Activated CD8-positive, alpha-beta T cell treated with anti-CD3 and anti-CD28 coated beads for 36 hours (primary cell): ENCODE data around the gene ATOSB. TPM values are rescaled to one million over a fixed set of nuclear protein-coding genes. Genes with fewer than 3 reads are reported as not detected.

ENCODE experiments used
- ATAC-seq: fragments of 200-7000 bp; cut with Tn5 transposase; one replicate; pipeline ENCODE4 v1.10.0; 2021; ENCODE audit warnings: mild to moderate bottlenecking, moderate library complexity
- CTCF ChIA-PET: fragments of 350-600 bp; sonication (Branson Sonifier 250); formaldehyde crosslinking; loops from one replicate; lab custom pipeline; 2021; ENCODE audit warnings: antibody characterized with exemption; lab: Charles Lee
- POLR2A ChIA-PET: fragments of 350-600 bp; sonication (Branson Sonifier 250); formaldehyde crosslinking; loops from one replicate; lab custom pipeline; 2021; ENCODE audit warnings: antibody characterized with exemption; lab: Charles Lee
- DNase-seq: peaks from one replicate; pipeline ENCODE4 v3.0.0-alpha.2; 2020
- H3K27ac Mint-ChIP-seq: one replicate; pipeline ENCODE4 v1.8.0; 2021; ENCODE audit warnings: mild to moderate bottlenecking, mixed read lengths
- H3K27me3 Mint-ChIP-seq: one replicate; pipeline ENCODE4 v1.8.0; 2021; ENCODE audit warnings: mixed read lengths
- H3K36me3 Mint-ChIP-seq: one replicate; pipeline ENCODE4 v1.8.0; 2021; ENCODE audit warnings: low read depth, mixed read lengths
- H3K4me1 Mint-ChIP-seq: one replicate; pipeline ENCODE4 v1.8.0; 2021; ENCODE audit warnings: low read depth, mixed read lengths
- H3K4me3 Mint-ChIP-seq: one replicate; pipeline ENCODE4 v1.8.0; 2021; ENCODE audit warnings: mild to moderate bottlenecking, moderate library complexity, mixed read lengths
- H3K9me3 Mint-ChIP-seq: one replicate; pipeline ENCODE4 v1.8.0; 2021; ENCODE audit warnings: mixed read lengths
- intact Hi-C: fragments of 100-400 bp; cut with micrococcal nuclease; formaldehyde crosslinking; loops from one replicate; pipeline ENCODE4 v1.10.0; 2022
- total RNA-seq, 2 experiments: library from RNA; stranded (reverse); gene quantifications; one replicate each; pipeline ENCODE4 v1.2.3, GENCODE V29; 2021
- TF ChIP-seq, protein P1 (sequence below): fragments of 200-600 bp; IDR thresholded peaks from one replicate; pipeline ENCODE4 v1.8.0; 2022; ENCODE audit warnings: antibody characterized with exemption, mild to moderate bottlenecking

The ATOSB gene
- total RNA-seq, 2 experiments from 2014 or later, result 5.9 to 6.0 TPM

- Mint-ChIP-seq H3K9me3 (no peaks in the 10 kb centered on the region), H3K36me3 (no peaks in the 10 kb centered on the region), H3K4me3 (peak overlapping the region; percentile 75), H3K27me3 (no peaks in the 10 kb centered on the region), H3K27ac (peak overlapping the region; percentile 86), H3K4me1 (peaks cover 35% of the 10 kb centered on the region)
- intact Hi-C loops, result loop anchor here (5.0 to 10.0 kb wide), 3 partner anchors 140 to 438 kb away; no protein-coding TSS in a partner anchor
- CTCF ChIA-PET, result interaction anchor here (0.6 to 4.4 kb wide), 18 partner anchors 11 to 440 kb away, joined by 3 to 42 read pairs (median 3); partner anchors contain the start of gene PIGO
- TF ChIP-seq, protein P1, sequence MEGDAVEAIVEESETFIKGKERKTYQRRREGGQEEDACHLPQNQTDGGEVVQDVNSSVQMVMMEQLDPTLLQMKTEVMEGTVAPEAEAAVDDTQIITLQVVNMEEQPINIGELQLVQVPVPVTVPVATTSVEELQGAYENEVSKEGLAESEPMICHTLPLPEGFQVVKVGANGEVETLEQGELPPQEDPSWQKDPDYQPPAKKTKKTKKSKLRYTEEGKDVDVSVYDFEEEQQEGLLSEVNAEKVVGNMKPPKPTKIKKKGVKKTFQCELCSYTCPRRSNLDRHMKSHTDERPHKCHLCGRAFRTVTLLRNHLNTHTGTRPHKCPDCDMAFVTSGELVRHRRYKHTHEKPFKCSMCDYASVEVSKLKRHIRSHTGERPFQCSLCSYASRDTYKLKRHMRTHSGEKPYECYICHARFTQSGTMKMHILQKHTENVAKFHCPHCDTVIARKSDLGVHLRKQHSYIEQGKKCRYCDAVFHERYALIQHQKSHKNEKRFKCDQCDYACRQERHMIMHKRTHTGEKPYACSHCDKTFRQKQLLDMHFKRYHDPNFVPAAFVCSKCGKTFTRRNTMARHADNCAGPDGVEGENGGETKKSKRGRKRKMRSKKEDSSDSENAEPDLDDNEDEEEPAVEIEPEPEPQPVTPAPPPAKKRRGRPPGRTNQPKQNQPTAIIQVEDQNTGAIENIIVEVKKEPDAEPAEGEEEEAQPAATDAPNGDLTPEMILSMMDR, result peak; percentile 83
- POLR2A ChIA-PET, result interaction anchor here (0.5 to 3.8 kb wide), 3 partner anchors 9 to 395 kb away, joined by 4 to 32 read pairs (median 4); partner anchors contain the start of gene STOML2
- ATAC-seq (peak; percentile 51), DNase-seq (peak; percentile 91)
Measured at GRCh38 chr9:35116898-35117551, 1.4 kb upstream of the ATOSB start.

DNA sequence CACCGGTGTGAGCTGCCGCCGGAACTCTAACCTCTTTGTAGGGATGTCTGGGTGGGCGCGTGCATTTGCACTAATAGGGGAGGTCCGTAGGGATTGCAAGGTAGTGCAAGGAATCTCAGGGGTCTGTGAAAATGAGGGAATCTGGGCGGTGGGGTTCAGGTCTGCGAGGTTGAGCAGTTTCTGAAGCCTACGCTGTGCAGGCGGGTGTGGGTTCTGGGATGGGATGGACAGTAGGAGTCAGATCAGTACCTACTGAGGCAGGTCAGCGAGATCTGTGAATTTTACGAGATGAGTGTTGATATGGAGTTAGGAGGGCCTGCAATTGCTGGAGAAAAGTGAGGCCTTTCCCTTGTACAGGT is 856 bp upstream of the ATOSB start:
- no peak for DNase-seq
- no peak for ATAC-seq
- Mint-ChIP-seq H3K4me1 (peaks cover 40% of the 10 kb centered on the region), H3K27me3 (no peaks in the 10 kb centered on the region), H3K27ac (peak overlapping the region; percentile 86), H3K9me3 (no peaks in the 10 kb centered on the region), H3K4me3 (peak overlapping the region; percentile 75), H3K36me3 (no peaks in the 10 kb centered on the region)
- TF ChIP-seq, protein P1, result no peak
- intact Hi-C loops, result loop anchor here (5.0 to 10.0 kb wide), 3 partner anchors 141 to 438 kb away; no protein-coding TSS in a partner anchor
- POLR2A ChIA-PET, result interaction anchor here (0.5 to 3.8 kb wide), 4 partner anchors 10 to 396 kb away, joined by 3 to 32 read pairs (median 4); partner anchors contain the start of gene STOML2
- CTCF ChIA-PET, result interaction anchor here (0.7 to 4.4 kb wide), 18 partner anchors 12 to 440 kb away, joined by 3 to 42 read pairs (median 4); partner anchors contain the start of genes PIGO and UNC13B

- peaks cover 48% of the 10 kb centered on the region for H3K4me1 Mint-ChIP-seq
- H3K27me3 Mint-ChIP-seq, result no peaks in the 10 kb centered on the region
- POLR2A ChIA-PET, result interaction anchor here (0.6 to 3.8 kb wide), 9 partner anchors 12 to 616 kb away, joined by 3 to 32 read pairs (median 4); partner anchors contain the start of genes FANCG, PIGO, STOML2 and VCP
- ATAC-seq (no peak), DNase-seq (peak; percentile 70)
- intact Hi-C loops, result loop anchor here (5.0 to 10.0 kb wide), 3 partner anchors 142 to 440 kb away; no protein-coding TSS in a partner anchor
- no peaks in the 10 kb centered on the region for H3K9me3 Mint-ChIP-seq
- peak overlapping the region; percentile 86 for H3K27ac Mint-ChIP-seq
- TF ChIP-seq, protein P1, result no peak
- CTCF ChIA-PET, result interaction anchor here (0.9 to 4.4 kb wide), 10 partner anchors 9 to 364 kb away, joined by 3 to 42 read pairs (median 6); partner anchors contain the start of genes PIGO, STOML2 and UNC13B
- no peaks in the 10 kb centered on the region for H3K36me3 Mint-ChIP-seq
- peak overlapping the region; percentile 75 for H3K4me3 Mint-ChIP-seq
Measured at GRCh38 chr9:35114840-35115628, 628 bp downstream of the ATOSB start.

- intact Hi-C loops, result loop anchor here (10.0 kb wide), 1 partner anchor 441 kb away; no protein-coding TSS in a partner anchor
- CTCF ChIA-PET, result interaction anchor here (1.0 to 4.4 kb wide), 6 partner anchors 10 to 412 kb away, joined by 3 to 22 read pairs (median 6); partner anchors contain the start of genes PIGO and STOML2
- H3K36me3 Mint-ChIP-seq, result no peaks in the 10 kb centered on the region
- DNase-seq, result peak; percentile 90
- peak; percentile 38 for ATAC-seq
- POLR2A ChIA-PET, result interaction anchor here (0.5 to 3.8 kb wide), 10 partner anchors 10 to 161 kb away, joined by 3 to 32 read pairs (median 4); partner anchors contain the start of genes FANCG, PIGO, STOML2 and VCP
- no peaks in the 10 kb centered on the region for H3K9me3 Mint-ChIP-seq
- TF ChIP-seq, protein P1, result no peak
- no peaks in the 10 kb centered on the region for H3K27me3 Mint-ChIP-seq
- H3K4me3 Mint-ChIP-seq, result peak overlapping the region; percentile 75
- peak overlapping the region; percentile 86 for H3K27ac Mint-ChIP-seq
- peaks cover 48% of the 10 kb centered on the region for H3K4me1 Mint-ChIP-seq
Measured at GRCh38 chr9:35114113-35114839, 1.4 kb downstream of the ATOSB start.
